ENCODE results near the gene CCDC136. TPM values are rescaled to one million over a fixed set of nuclear protein-coding genes. Genes with fewer than 3 reads are reported as not detected.

Gene CCDC136
- total RNA-seq, 2 donors from 2014 or later = 46.0 to 51.2 TPM

DNA sequence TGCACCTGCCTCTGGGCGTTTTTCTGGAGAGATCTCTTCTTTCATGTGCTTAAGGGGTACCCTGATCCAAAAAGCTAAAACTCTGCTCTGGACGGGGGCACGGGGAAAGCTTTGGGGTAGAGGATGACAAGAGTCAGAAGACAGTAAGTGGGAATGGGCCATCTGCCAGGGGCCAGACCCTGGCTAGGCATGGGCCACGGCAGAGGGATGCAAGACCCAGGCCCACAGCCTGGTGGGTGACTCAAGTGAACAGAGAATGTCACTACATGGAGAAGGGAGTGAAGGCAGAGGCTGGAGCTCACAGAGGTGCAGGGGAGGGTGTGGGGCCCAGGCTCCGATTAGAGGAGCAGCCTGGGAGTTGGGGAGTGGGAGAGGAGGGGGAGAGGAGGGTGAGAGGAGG is 53.7 kb downstream of the CCDC136 start:
- Histone ChIP-seq H3K27ac (ENCODE audit: low read depth, low read length) (no peak overlapping the region), H3K9ac (ENCODE audit: extremely low read depth, low read length, poor library complexity, severe bottlenecking) (no peak overlapping the region), H3K36me3 (ENCODE audit: control insufficient read depth, insufficient read depth, low read length) (peaks cover 7% of the 10 kb centered on the region), H3K27me3 (ENCODE audit: control insufficient read depth, insufficient read depth, low read length, poor library complexity, severe bottlenecking) (no peaks in the 10 kb centered on the region), H3K9me3 (ENCODE audit: control insufficient read depth, low read length) (no peaks in the 10 kb centered on the region), H3K4me3 (ENCODE audit: low read length) (no peak overlapping the region), H3K4me1 (ENCODE audit: control insufficient read depth, insufficient read depth, low read length) (no peaks in the 10 kb centered on the region)
- TF ChIP-seq, protein P1, sequence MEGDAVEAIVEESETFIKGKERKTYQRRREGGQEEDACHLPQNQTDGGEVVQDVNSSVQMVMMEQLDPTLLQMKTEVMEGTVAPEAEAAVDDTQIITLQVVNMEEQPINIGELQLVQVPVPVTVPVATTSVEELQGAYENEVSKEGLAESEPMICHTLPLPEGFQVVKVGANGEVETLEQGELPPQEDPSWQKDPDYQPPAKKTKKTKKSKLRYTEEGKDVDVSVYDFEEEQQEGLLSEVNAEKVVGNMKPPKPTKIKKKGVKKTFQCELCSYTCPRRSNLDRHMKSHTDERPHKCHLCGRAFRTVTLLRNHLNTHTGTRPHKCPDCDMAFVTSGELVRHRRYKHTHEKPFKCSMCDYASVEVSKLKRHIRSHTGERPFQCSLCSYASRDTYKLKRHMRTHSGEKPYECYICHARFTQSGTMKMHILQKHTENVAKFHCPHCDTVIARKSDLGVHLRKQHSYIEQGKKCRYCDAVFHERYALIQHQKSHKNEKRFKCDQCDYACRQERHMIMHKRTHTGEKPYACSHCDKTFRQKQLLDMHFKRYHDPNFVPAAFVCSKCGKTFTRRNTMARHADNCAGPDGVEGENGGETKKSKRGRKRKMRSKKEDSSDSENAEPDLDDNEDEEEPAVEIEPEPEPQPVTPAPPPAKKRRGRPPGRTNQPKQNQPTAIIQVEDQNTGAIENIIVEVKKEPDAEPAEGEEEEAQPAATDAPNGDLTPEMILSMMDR (conservative IDR thresholded peaks at IDR 0.05) = no peak
- no peak overlapping the region for H3K4me3 Mint-ChIP-seq
- H3K27me3 Mint-ChIP-seq (ENCODE audit: insufficient read depth) = no peaks in the 10 kb centered on the region
- H3K36me3 Mint-ChIP-seq (ENCODE audit: low read depth) = peaks cover 1% of the 10 kb centered on the region
- H3K9me3 Mint-ChIP-seq = no peaks in the 10 kb centered on the region
- H3K4me1 Mint-ChIP-seq = no peaks in the 10 kb centered on the region
- H3K27ac Mint-ChIP-seq = no peak overlapping the region
- DNase-seq = no peak
- 90 to 97% methylated on average over 4 to 5 of the region's 5 CpGs for WGBS, 2 experiments (ENCODE audit: insufficient coverage in 1 of 2, insufficient read length in 1 of 2)

DNA sequence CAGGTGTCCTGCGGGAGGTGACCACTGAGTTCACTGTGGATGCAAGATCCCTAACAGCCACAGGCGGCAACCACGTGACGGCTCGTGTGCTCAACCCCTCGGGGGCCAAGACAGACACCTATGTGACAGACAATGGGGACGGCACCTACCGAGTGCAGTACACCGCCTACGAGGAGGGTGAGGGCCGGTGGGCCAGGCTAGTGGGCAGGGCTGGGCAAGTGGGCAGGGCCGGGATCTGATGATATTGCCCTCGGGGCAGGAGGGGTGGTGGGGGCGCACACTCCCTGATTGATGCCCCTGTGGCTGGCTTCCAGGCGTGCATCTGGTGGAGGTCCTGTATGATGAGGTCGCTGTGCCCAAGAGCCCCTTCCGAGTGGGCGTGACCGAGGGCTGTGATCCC is 54.2 kb downstream of the CCDC136 start:
- Histone ChIP-seq H3K27me3 (ENCODE audit: control insufficient read depth, insufficient read depth, low read length, poor library complexity, severe bottlenecking) (no peaks in the 10 kb centered on the region), H3K4me1 (ENCODE audit: control insufficient read depth, insufficient read depth, low read length) (no peaks in the 10 kb centered on the region), H3K4me3 (ENCODE audit: low read length) (no peak overlapping the region), H3K9ac (ENCODE audit: extremely low read depth, low read length, poor library complexity, severe bottlenecking) (no peak overlapping the region), H3K36me3 (ENCODE audit: control insufficient read depth, insufficient read depth, low read length) (peaks cover 7% of the 10 kb centered on the region), H3K27ac (ENCODE audit: low read depth, low read length) (no peak overlapping the region), H3K9me3 (ENCODE audit: control insufficient read depth, low read length) (no peaks in the 10 kb centered on the region)
- TF ChIP-seq, protein P1 (conservative IDR thresholded peaks at IDR 0.05) = no peak
- Mint-ChIP-seq H3K27me3 (ENCODE audit: insufficient read depth) (no peaks in the 10 kb centered on the region), H3K27ac (no peak overlapping the region), H3K9me3 (no peaks in the 10 kb centered on the region), H3K4me3 (no peak overlapping the region), H3K36me3 (ENCODE audit: low read depth) (peaks cover 1% of the 10 kb centered on the region), H3K4me1 (no peaks in the 10 kb centered on the region)
- DNase-seq = no peak
- 92 to 94% methylated on average over 18 to 19 of the region's 19 CpGs for WGBS, 2 experiments (ENCODE audit: insufficient coverage in 1 of 2, insufficient read length in 1 of 2)

DNA sequence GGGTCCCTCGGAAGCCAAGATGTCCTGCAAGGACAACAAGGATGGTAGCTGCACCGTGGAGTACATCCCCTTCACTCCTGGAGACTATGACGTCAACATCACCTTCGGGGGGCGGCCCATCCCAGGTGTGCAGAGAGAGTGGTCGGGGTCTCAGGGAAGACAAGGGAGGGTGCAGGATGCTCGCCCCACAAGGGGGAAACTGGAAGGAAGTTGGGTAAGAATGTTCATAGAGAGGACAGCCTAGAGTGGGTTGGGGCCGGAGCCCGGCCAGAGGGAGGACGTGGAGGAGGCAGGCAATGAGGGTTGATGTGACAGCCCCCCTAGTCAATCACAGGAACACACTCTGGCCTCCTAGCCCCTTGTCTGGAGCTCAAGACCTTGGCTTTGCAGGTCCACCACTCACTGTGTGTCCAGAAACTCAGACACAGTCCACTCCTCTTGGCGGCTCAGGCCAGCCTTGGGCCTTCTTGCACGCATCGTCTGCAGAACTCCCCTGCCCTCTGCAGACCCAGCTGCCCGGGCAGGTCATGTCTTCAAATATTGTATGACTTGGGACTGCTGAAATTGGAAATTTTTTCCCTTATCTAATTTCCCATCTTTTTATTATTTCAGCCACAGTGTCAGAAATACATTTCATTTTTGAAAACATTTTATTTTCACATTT is 55.1 kb downstream of the CCDC136 start:
- H3K27me3 Mint-ChIP-seq (ENCODE audit: insufficient read depth) = no peaks in the 10 kb centered on the region
- peaks cover 1% of the 10 kb centered on the region for H3K36me3 Mint-ChIP-seq (ENCODE audit: low read depth)
- no peaks in the 10 kb centered on the region for H3K9me3 ChIP-seq (ENCODE audit: control insufficient read depth, low read length)
- H3K4me3 Mint-ChIP-seq = no peak overlapping the region
- no peak overlapping the region for H3K27ac ChIP-seq (ENCODE audit: low read depth, low read length)
- H3K4me1 ChIP-seq (ENCODE audit: control insufficient read depth, insufficient read depth, low read length) = no peaks in the 10 kb centered on the region
- H3K9ac ChIP-seq (ENCODE audit: extremely low read depth, low read length, poor library complexity, severe bottlenecking) = no peak overlapping the region
- H3K36me3 ChIP-seq (ENCODE audit: control insufficient read depth, insufficient read depth, low read length) = peaks cover 3% of the 10 kb centered on the region
- no peak for DNase-seq
- WGBS, 2 experiments (ENCODE audit: insufficient coverage in 1 of 2, insufficient read length in 1 of 2) = 91 to 94% methylated on average over 8 to 14 of the region's 14 CpGs
- H3K27ac Mint-ChIP-seq = no peak overlapping the region
- no peak overlapping the region for H3K4me3 ChIP-seq (ENCODE audit: low read length)
- H3K27me3 ChIP-seq (ENCODE audit: control insufficient read depth, insufficient read depth, low read length, poor library complexity, severe bottlenecking) = no peaks in the 10 kb centered on the region
- TF ChIP-seq, protein P1 (conservative IDR thresholded peaks at IDR 0.05) = no peak
- H3K4me1 Mint-ChIP-seq = no peaks in the 10 kb centered on the region
- H3K9me3 Mint-ChIP-seq = no peaks in the 10 kb centered on the region

All from endodermal cell (in vitro differentiated cells).